GM12801 (cell line): ENCODE data around the gene IFT122.

Experiments used
- CTCF ChIP-seq: IDR thresholded peaks from one replicate; pipeline ENCODE4 v1.5.1; 2011; ENCODE audit warnings: control low read depth; ENCODE audit not compliant: insufficient read length; ENCODE audit errors: extremely low read depth

The IFT122 gene

GRCh38 chr3:129429080-129429451 lies 11.0 kb upstream of the IFT122 start:
- no peak for TF ChIP-seq CTCF

- TF ChIP-seq CTCF = no peak
Observed at GRCh38 chr3:129429602-129430001, 10.4 kb upstream of the IFT122 start.

GRCh38 chr3:129432036-129432435 lies 8.0 kb upstream of the IFT122 start:
- TF ChIP-seq CTCF = no peak

GRCh38 chr3:129432671-129433070 lies 7.4 kb upstream of the IFT122 start:
- TF ChIP-seq CTCF = no peak

GRCh38 chr3:129433565-129433964 lies 6.5 kb upstream of the IFT122 start:
- TF ChIP-seq CTCF = no peak

GRCh38 chr3:129434140-129434539 lies 5.9 kb upstream of the IFT122 start:
- no peak for TF ChIP-seq CTCF

GRCh38 chr3:129435367-129435766 lies 4.7 kb upstream of the IFT122 start:
- TF ChIP-seq CTCF = no peak
